Neuronal stem cell (in vitro differentiated cells): ENCODE results near the gene PTGS1.

ENCODE experiments used
- DNase-seq: peaks from one replicate; pipeline ENCODE4 v3.0.0-alpha.2; 2013; ENCODE audit warnings: low spot score
- H2AFZ ChIP-seq: one replicate; pipeline ENCODE4 v1.6.1; 2013; ENCODE audit warnings: mild to moderate bottlenecking, low read length, inconsistent platforms
- H2AK5ac ChIP-seq: 2 replicates; pipeline ENCODE4 v1.6.1; 2013; ENCODE audit warnings: low read depth, mild to moderate bottlenecking, inconsistent platforms, low read length, moderate library complexity, mixed read lengths
- H2BK120ac ChIP-seq: 2 replicates; pipeline ENCODE4 v1.6.1; 2013; ENCODE audit warnings: low read depth, mild to moderate bottlenecking, inconsistent platforms, low read length, moderate library complexity, mixed read lengths
- H2BK12ac ChIP-seq: one replicate; pipeline ENCODE4 v1.6.1; 2013; ENCODE audit warnings: low read length, inconsistent platforms
- H2BK15ac ChIP-seq: 2 replicates; pipeline ENCODE4 v1.6.1; 2013; ENCODE audit warnings: mild to moderate bottlenecking, low read length, inconsistent platforms, mixed read lengths
- H2BK5ac ChIP-seq: one replicate; pipeline ENCODE4 v1.6.1; 2013; ENCODE audit warnings: inconsistent platforms, mild to moderate bottlenecking, low read length, moderate library complexity
- H3K14ac ChIP-seq: one replicate; pipeline ENCODE4 v1.6.1; 2013; ENCODE audit warnings: low read length, inconsistent platforms
- H3K18ac ChIP-seq: 2 replicates; pipeline ENCODE4 v1.6.1; 2013; ENCODE audit warnings: low read length, inconsistent platforms
- H3K23ac ChIP-seq: 2 replicates; pipeline ENCODE4 v1.6.1; 2013; ENCODE audit warnings: low read depth, mild to moderate bottlenecking, mixed read lengths, low read length, inconsistent platforms; ENCODE audit not compliant: poor library complexity
- H3K27ac ChIP-seq: replicated peaks from 3 replicates; pipeline ENCODE4 v1.5.1; 2013; ENCODE audit warnings: low read length, inconsistent platforms
- H3K27me3 ChIP-seq, 3 experiments: 2 replicates each; pipeline ENCODE4 v1.6.1; 2013; ENCODE audit warnings: low read length in 3 of 3, mild to moderate bottlenecking in 2 of 3, inconsistent platforms in 1 of 3, low read depth in 1 of 3, mixed read lengths in 1 of 3, moderate library complexity in 1 of 3; ENCODE audit not compliant: control insufficient read depth in 3 of 3, insufficient read depth in 3 of 3
- H3K36me3 ChIP-seq, 2 donors: replicated peaks in 1 of 2; 2 replicates each; pipeline ENCODE4 v1.6.1; 2013; ENCODE audit warnings: low read length in 2 of 2; ENCODE audit not compliant: control insufficient read depth in 2 of 2, insufficient read depth in 2 of 2
- H3K4ac ChIP-seq: 2 replicates; pipeline ENCODE4 v1.6.1; 2013; ENCODE audit warnings: inconsistent platforms, mild to moderate bottlenecking, low read length, moderate library complexity
- H3K4me1 ChIP-seq, 2 donors: 1 replicate in 1 of 2; 2 replicates in 1 of 2; pipeline ENCODE4 v1.6.1; 2013; ENCODE audit warnings: low read length in 2 of 2, low read depth in 1 of 2; ENCODE audit not compliant: control insufficient read depth in 2 of 2, insufficient read depth in 1 of 2
- H3K4me2 ChIP-seq: one replicate; pipeline ENCODE4 v1.6.1; 2013; ENCODE audit warnings: mild to moderate bottlenecking, low read length, inconsistent platforms; ENCODE audit not compliant: insufficient read depth, poor library complexity, severe bottlenecking
- H3K4me3 ChIP-seq, 2 donors: 2 replicates each; pipeline ENCODE4 v1.5.1; 2013; ENCODE audit warnings: low read length in 2 of 2, mild to moderate bottlenecking in 2 of 2, inconsistent platforms in 1 of 2, moderate library complexity in 1 of 2
- H3K79me1 ChIP-seq: one replicate; pipeline ENCODE4 v1.6.1; 2013; ENCODE audit warnings: low read depth, mild to moderate bottlenecking, inconsistent platforms, low read length, moderate library complexity
- H3K9ac ChIP-seq: one replicate; pipeline ENCODE4 v1.6.1; 2013; ENCODE audit warnings: mild to moderate bottlenecking, low read depth, low read length, inconsistent platforms; ENCODE audit not compliant: poor library complexity
- H3K9me3 ChIP-seq, 2 donors: replicated peaks in 1 of 2; 2 replicates each; pipeline versions ENCODE3 to v1.6.1; 2013; ENCODE audit warnings: low read length in 2 of 2, mild to moderate bottlenecking in 2 of 2, inconsistent platforms in 1 of 2, low read depth in 1 of 2, mixed read lengths in 1 of 2, moderate library complexity in 1 of 2; ENCODE audit not compliant: control insufficient read depth in 2 of 2, insufficient read depth in 1 of 2
- H4K8ac ChIP-seq: one replicate; pipeline ENCODE4 v1.6.1; 2013; ENCODE audit warnings: low read depth, mild to moderate bottlenecking, inconsistent platforms, low read length, moderate library complexity
- H4K91ac ChIP-seq: one replicate; pipeline ENCODE4 v1.6.1; 2013; ENCODE audit warnings: low read length, low read depth, mild to moderate bottlenecking, inconsistent platforms; ENCODE audit not compliant: poor library complexity
- WGBS, 2 donors: extraction: QIAGEN DNeasy Blood & Tissue Kit; methylation state at CpG; one replicate each; pipeline ENCODE4 v1.1.7; 2013; ENCODE audit warnings: missing lambda C conversion rate in 2 of 2, mixed read lengths in 1 of 2; ENCODE audit not compliant: insufficient read length in 2 of 2, insufficient replicate concordance in 1 of 2; ENCODE audit errors: extremely low coverage in 2 of 2; 5-methylcytosine and 5-hydroxymethylcytosine counted together

The PTGS1 gene

GRCh38 chr9:122396614-122397148, 25.9 kb downstream of the PTGS1 start:
- Histone ChIP-seq H3K9me3 (no peaks in the 10 kb centered on the region), H2BK120ac (no peak overlapping the region), H3K23ac (no peak overlapping the region), H2AK5ac (no peak overlapping the region), H3K4ac (no peak overlapping the region), H3K4me3 (no peak overlapping the region), H4K8ac (no peak overlapping the region), H2BK15ac (no peak overlapping the region), H2BK12ac (no peak overlapping the region), H3K4me1 (no peaks in the 10 kb centered on the region), H3K9ac (no peak overlapping the region), H2BK5ac (no peak overlapping the region), H3K4me2 (no peak overlapping the region), H3K36me3 (no peaks in the 10 kb centered on the region), H3K14ac (no peak overlapping the region), H3K27ac (no peak overlapping the region), H3K79me1 (no peaks in the 10 kb centered on the region), H3K18ac (no peak overlapping the region), H3K27me3 (peaks cover 0 to 12% (median 0%) of the 10 kb centered on the region in 3 experiments), H2AFZ (no peak overlapping the region), H4K91ac (no peak overlapping the region)
- DNase-seq = no peak
- WGBS, 2 donors = no CpG with 5 or more reads among the region's 2 CpGs

GRCh38 chr9:122397749-122398148, 26.9 kb downstream of the PTGS1 start:
- Histone ChIP-seq H3K4me3 (no peak overlapping the region), H3K14ac (no peak overlapping the region), H2AFZ (no peak overlapping the region), H3K4me1 (no peaks in the 10 kb centered on the region), H3K79me1 (no peaks in the 10 kb centered on the region), H2AK5ac (no peak overlapping the region), H2BK120ac (no peak overlapping the region), H3K4ac (no peak overlapping the region), H3K36me3 (no peaks in the 10 kb centered on the region), H2BK5ac (no peak overlapping the region), H4K91ac (no peak overlapping the region), H4K8ac (no peak overlapping the region), H3K27ac (no peak overlapping the region), H3K9me3 (no peaks in the 10 kb centered on the region), H3K27me3 (peaks cover 0 to 10% (median 0%) of the 10 kb centered on the region in 3 experiments), H2BK12ac (no peak overlapping the region), H2BK15ac (no peak overlapping the region), H3K9ac (no peak overlapping the region), H3K23ac (peak overlapping the region; percentile 29), H3K4me2 (no peak overlapping the region), H3K18ac (no peak overlapping the region)
- no CpG with 5 or more reads among the region's 2 CpGs for WGBS, 2 donors
- no peak for DNase-seq

- Histone ChIP-seq H2BK5ac (no peak overlapping the region), H2BK15ac (no peak overlapping the region), H2BK12ac (no peak overlapping the region), H2AK5ac (no peak overlapping the region), H3K18ac (peak overlapping the region; percentile 13), H3K14ac (no peak overlapping the region), H3K79me1 (no peaks in the 10 kb centered on the region), H3K27ac (no peak overlapping the region), H3K23ac (no peak overlapping the region), H4K91ac (no peak overlapping the region), H3K9ac (no peak overlapping the region), H3K4me2 (no peak overlapping the region), H4K8ac (peak overlapping the region; percentile 32), H3K4me3 (no peak overlapping the region), H3K9me3 (no peaks in the 10 kb centered on the region), H2BK120ac (no peak overlapping the region), H3K36me3 (no peaks in the 10 kb centered on the region), H2AFZ (no peak overlapping the region), H3K4me1 (no peaks in the 10 kb centered on the region), H3K4ac (no peak overlapping the region), H3K27me3 (peaks cover 0 to 9% (median 0%) of the 10 kb centered on the region in 3 experiments)
- DNase-seq = no peak
- no CpG with 5 or more reads among the region's 3 CpGs for WGBS, 2 donors
Observed at GRCh38 chr9:122398371-122398924, 27.6 kb downstream of the PTGS1 start.

GRCh38 chr9:122401896-122402295, 31.1 kb downstream of the PTGS1 start:
- Histone ChIP-seq H3K4me2 (no peak overlapping the region), H3K18ac (no peak overlapping the region), H4K91ac (no peak overlapping the region), H2AFZ (no peak overlapping the region), H3K27me3 (peaks cover 0 to 4% (median 0%) of the 10 kb centered on the region in 3 experiments), H2BK120ac (no peak overlapping the region), H2AK5ac (no peak overlapping the region), H3K36me3 (no peaks in the 10 kb centered on the region), H2BK12ac (no peak overlapping the region), H2BK5ac (no peak overlapping the region), H2BK15ac (no peak overlapping the region), H4K8ac (no peak overlapping the region), H3K23ac (no peak overlapping the region), H3K79me1 (no peaks in the 10 kb centered on the region), H3K4ac (no peak overlapping the region), H3K9me3 (no peaks in the 10 kb centered on the region), H3K9ac (no peak overlapping the region), H3K14ac (no peak overlapping the region), H3K27ac (no peak overlapping the region), H3K4me3 (no peak overlapping the region), H3K4me1 (no peaks in the 10 kb centered on the region)
- no CpG with 5 or more reads among the region's 8 CpGs for WGBS, 2 donors
- no peak for DNase-seq
